BLaER1 (cell line): ENCODE data around the gene SH3BGR.

ENCODE experiments used
- H3K27ac ChIP-seq: shearing (Covaris generic); formaldehyde crosslinking; 2 replicates; pipeline ENCODE4 v1.8.1; 2022
- H3K27me3 ChIP-seq: shearing (Covaris generic); formaldehyde crosslinking; 2 replicates; pipeline ENCODE4 v1.8.1; 2022
- H3K36me3 ChIP-seq: shearing (Covaris generic); formaldehyde crosslinking; 2 replicates; pipeline ENCODE4 v1.8.1; 2022
- H3K4me1 ChIP-seq: shearing (Covaris generic); formaldehyde crosslinking; 2 replicates; pipeline ENCODE4 v1.8.1; 2022
- H3K4me2 ChIP-seq: shearing (Covaris generic); formaldehyde crosslinking; 2 replicates; pipeline ENCODE4 v1.8.1; 2022
- H3K4me3 ChIP-seq: shearing (Covaris generic); formaldehyde crosslinking; 2 replicates; pipeline ENCODE4 v1.8.1; 2022
- H3K9ac ChIP-seq: shearing (Covaris generic); formaldehyde crosslinking; 2 replicates; pipeline ENCODE4 v1.8.1; 2022
- H3K9me3 ChIP-seq: shearing (Covaris generic); formaldehyde crosslinking; 2 replicates; pipeline ENCODE4 v1.8.1; 2022
- H4K20me1 ChIP-seq: shearing (Covaris generic); formaldehyde crosslinking; 2 replicates; pipeline ENCODE4 v1.8.1; 2022
- Cebpa-rat ChIP-seq: shearing (Covaris generic); IDR thresholded peaks from 2 replicates; pipeline ENCODE4 v1.8.1; 2022

Gene SH3BGR

DNA sequence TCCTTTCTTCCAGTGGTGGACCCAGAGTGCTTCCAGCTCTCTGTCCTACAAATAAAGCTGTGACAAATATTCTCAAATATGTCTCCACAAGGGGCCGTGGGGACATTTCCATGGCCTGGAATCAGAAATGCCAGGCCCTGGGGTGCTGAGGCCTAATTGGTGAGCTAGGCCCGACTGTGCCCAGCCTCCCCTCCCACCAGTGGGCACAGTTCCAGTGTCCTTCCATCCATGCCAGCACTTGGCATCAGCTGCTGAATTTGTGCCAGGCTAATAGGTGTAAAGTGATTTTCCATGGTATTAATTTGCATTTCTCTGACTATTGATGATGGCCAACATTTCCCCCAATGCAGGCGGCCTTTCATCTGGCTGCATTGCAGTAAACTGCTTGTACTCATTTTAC is 112.4 kb downstream of the SH3BGR start:
- H3K27me3 ChIP-seq, result no peaks in the 10 kb centered on the region
- no peak overlapping the region for H3K9ac ChIP-seq
- H3K27ac ChIP-seq, result no peak overlapping the region
- no peak overlapping the region for H3K4me3 ChIP-seq
- no peaks in the 10 kb centered on the region for H3K9me3 ChIP-seq
- H3K4me2 ChIP-seq, result no peak overlapping the region
- TF ChIP-seq Cebpa-rat, result no peak
- H4K20me1 ChIP-seq, result no peaks in the 10 kb centered on the region
- H3K4me1 ChIP-seq, result peaks cover 17% of the 10 kb centered on the region
- H3K36me3 ChIP-seq, result no peaks in the 10 kb centered on the region
